ENCODE results near the gene MYEOV. TPM values are rescaled to one million over a fixed set of nuclear protein-coding genes. Genes with fewer than 3 reads are reported as not detected.

The MYEOV gene
- total RNA-seq, 3 donors from 2014 or later (not counting 1 experiment from before 2014, with no cell fraction given), result 1.1 to 1.2 TPM; not detected in 1

- peaks cover 6% of the 10 kb centered on the region for H3K9me3 ChIP-seq (ENCODE audit: control insufficient read depth, insufficient read depth, low read length)
- Mint-ChIP-seq H3K27me3 (ENCODE audit: low read depth in 2 of 2) (peaks cover 0 to 5% of the 10 kb centered on the region in 2 donors), H3K4me3 (peak overlapping the region; percentile 87), H3K27ac (peak overlapping the region; percentile 94 to 96), H3K36me3 (peaks cover 5% of the 10 kb centered on the region), H3K9me3 (no peaks in the 10 kb centered on the region), H3K4me1 (peaks cover 39 to 79% of the 10 kb centered on the region in 2 donors)
- H3K27me3 ChIP-seq (ENCODE audit: control insufficient read depth, insufficient read depth, low read length), result no peaks in the 10 kb centered on the region
- ATAC-seq, result no peak
- 75% methylated on average over 15 of the region's 18 CpGs for WGBS (ENCODE audit: insufficient coverage)
- H3K27ac ChIP-seq (ENCODE audit: low read length), result peak overlapping the region; percentile 76
- H3K4me3 ChIP-seq (ENCODE audit: low read length), result no peak overlapping the region
- no peak for DNase-seq
- TF ChIP-seq CTCF (IDR thresholded peaks at IDR 0.05), result no peak
- no peaks in the 10 kb centered on the region for H3K36me3 ChIP-seq (ENCODE audit: control insufficient read depth, insufficient read depth, low read length)
- peaks cover 76% of the 10 kb centered on the region for H3K4me1 ChIP-seq (ENCODE audit: control insufficient read depth, insufficient read depth, low read length)
- intact Hi-C loops (cut with micrococcal nuclease), result loop anchor here (10.0 kb wide), 1 partner anchor 129 kb away; no protein-coding TSS in a partner anchor
Observed at GRCh38 chr11:69295995-69296889, 2.3 kb downstream of the MYEOV start.

DNA sequence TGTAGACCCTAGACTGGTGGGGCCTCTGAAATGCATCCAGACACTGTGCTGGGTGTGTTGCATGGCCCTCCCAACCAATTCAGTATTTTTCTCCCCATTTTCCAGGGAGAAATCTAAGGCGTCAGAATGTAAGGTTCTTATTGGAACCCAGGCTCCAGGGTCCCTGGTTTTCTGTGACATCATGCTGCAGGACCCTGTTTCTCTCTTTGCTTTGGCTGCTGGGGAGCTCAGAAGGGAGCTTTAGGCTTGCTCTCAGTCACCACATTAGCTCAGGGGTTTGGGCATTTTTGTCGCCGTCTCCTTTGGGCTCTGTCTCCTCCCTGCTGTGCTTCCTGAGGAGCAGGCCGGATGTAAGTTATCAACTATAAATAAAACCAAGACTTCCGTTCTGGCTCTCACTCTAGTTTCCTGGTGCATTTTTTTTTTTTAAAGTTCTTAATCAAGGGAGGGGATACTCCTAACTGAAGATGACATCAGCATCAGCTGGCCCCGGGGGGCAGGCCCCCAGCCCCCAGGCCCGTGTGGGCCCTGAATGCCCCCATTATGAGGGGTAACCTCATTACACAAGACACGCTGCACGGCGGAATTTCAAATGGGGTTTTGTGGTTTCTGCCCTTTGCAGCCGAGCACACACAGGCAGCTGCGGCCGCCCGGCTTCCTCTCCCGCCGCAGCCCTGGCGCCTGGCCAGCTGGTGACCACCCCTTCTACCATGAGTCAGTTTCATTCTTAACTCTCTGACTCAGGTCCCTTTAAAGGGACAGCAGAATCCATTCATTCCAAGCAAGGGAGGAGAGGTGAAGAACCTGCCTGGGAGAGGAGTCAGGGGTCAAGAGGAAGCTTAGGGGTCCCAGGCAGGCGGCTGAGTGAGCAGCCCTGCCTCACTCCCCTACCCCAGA is 3.2 kb downstream of the MYEOV start:
- Mint-ChIP-seq H3K4me3 (peak overlapping the region; percentile 87), H3K4me1 (peaks cover 39 to 86% of the 10 kb centered on the region in 2 donors), H3K27ac (peak overlapping the region; percentile 94 to 96), H3K36me3 (peaks cover 5% of the 10 kb centered on the region), H3K27me3 (ENCODE audit: low read depth in 2 of 2) (peaks cover 0 to 5% of the 10 kb centered on the region in 2 donors), H3K9me3 (no peaks in the 10 kb centered on the region)
- DNase-seq, result peak; percentile 89 to 92
- ATAC-seq, result peak; percentile 62 to 80 (median 76)
- Histone ChIP-seq H3K4me1 (ENCODE audit: control insufficient read depth, insufficient read depth, low read length) (peaks cover 75% of the 10 kb centered on the region), H3K4me3 (ENCODE audit: low read length) (peak overlapping the region; percentile 22), H3K36me3 (ENCODE audit: control insufficient read depth, insufficient read depth, low read length) (no peaks in the 10 kb centered on the region), H3K9me3 (ENCODE audit: control insufficient read depth, insufficient read depth, low read length) (peaks cover 6% of the 10 kb centered on the region), H3K27ac (ENCODE audit: low read length) (peak overlapping the region; percentile 76), H3K27me3 (ENCODE audit: control insufficient read depth, insufficient read depth, low read length) (no peaks in the 10 kb centered on the region)
- no peak for TF ChIP-seq CTCF (IDR thresholded peaks at IDR 0.05)
- intact Hi-C loops (cut with micrococcal nuclease), result loop anchor here (1.0 to 10.0 kb wide), 5 partner anchors 40 to 378 kb away; partner anchors contain the start of gene LTO1
- under 1% methylated on average over 18 of the region's 18 CpGs for WGBS (ENCODE audit: insufficient coverage)

- Histone ChIP-seq H3K4me3 (ENCODE audit: low read length) (peak overlapping the region; percentile 22), H3K27me3 (ENCODE audit: control insufficient read depth, insufficient read depth, low read length) (no peaks in the 10 kb centered on the region), H3K9me3 (ENCODE audit: control insufficient read depth, insufficient read depth, low read length) (peaks cover 6% of the 10 kb centered on the region), H3K4me1 (ENCODE audit: control insufficient read depth, insufficient read depth, low read length) (peaks cover 72% of the 10 kb centered on the region), H3K36me3 (ENCODE audit: control insufficient read depth, insufficient read depth, low read length) (no peaks in the 10 kb centered on the region), H3K27ac (ENCODE audit: low read length) (peak overlapping the region; percentile 76)
- DNase-seq, result peak; percentile 61 to 80
- no peak for TF ChIP-seq CTCF (IDR thresholded peaks at IDR 0.05)
- intact Hi-C loops (cut with micrococcal nuclease), result loop anchor here (1.0 to 10.0 kb wide), 5 partner anchors 39 to 377 kb away; partner anchors contain the start of gene LTO1
- Mint-ChIP-seq H3K9me3 (no peaks in the 10 kb centered on the region), H3K4me3 (peak overlapping the region; percentile 87), H3K36me3 (peaks cover 5% of the 10 kb centered on the region), H3K27me3 (ENCODE audit: low read depth in 2 of 2) (peaks cover 0 to 5% of the 10 kb centered on the region in 2 donors), H3K27ac (peak overlapping the region; percentile 94 to 96), H3K4me1 (peaks cover 39 to 89% of the 10 kb centered on the region in 2 donors)
- ATAC-seq, result peak; percentile 49 to 61 (median 55)
- WGBS (ENCODE audit: insufficient coverage), result 2% methylated on average over 13 of the region's 13 CpGs
Observed at GRCh38 chr11:69297787-69298266, 3.9 kb downstream of the MYEOV start.

All from natural killer cell (primary cell).